ENCODE data around the gene SUN1. TPM values are rescaled to one million over a fixed set of nuclear protein-coding genes. Genes with fewer than 3 reads are reported as not detected.

Gene SUN1
- total and polyA plus RNA-seq, 2 of the 8 experiments (the other 6 are each of a cell fraction or from before 2014, with no cell fraction given): 108 to 158 TPM

- Histone ChIP-seq H4K20me1 (replicated peaks in 1 of 2; ENCODE audit: control insufficient read depth in 1 of 2, insufficient read depth in 2 of 2, low read length in 2 of 2) (peaks cover 0 to 2% of the 10 kb centered on the region in 2 experiments), H3K4me3 (ENCODE audit: extremely low read depth in 1 of 4, insufficient read depth in 2 of 4, low read depth in 3 of 4, low read length in 4 of 4) (no peak overlapping the region), H3K9me3 (ENCODE audit: insufficient read depth in 2 of 2, low read depth in 1 of 2, low read length in 1 of 2) (no peaks in the 10 kb centered on the region), H4K8ac (ENCODE audit: extremely low read depth, insufficient read depth, low read length) (no peak overlapping the region), H3K56ac (replicated peaks; ENCODE audit: insufficient read length, low read depth, low read length) (no peak overlapping the region), H3K79me1 (ENCODE audit: low read depth, low read length) (no peaks in the 10 kb centered on the region), H4K91ac (replicated peaks; ENCODE audit: insufficient read length, low read length) (no peak overlapping the region), H3K27ac (ENCODE audit: low read depth, low read length) (no peak overlapping the region), H3K9ac (replicated peaks in 1 of 4; ENCODE audit: extremely low read depth in 1 of 4, low read depth in 3 of 4, low read length in 3 of 4) (no peak overlapping the region), H2BK20ac (ENCODE audit: low read length) (no peak overlapping the region), H3K36me3 (ENCODE audit: control insufficient read depth in 2 of 4, insufficient read depth in 4 of 4, low read length in 3 of 4) (peaks cover 5 to 36% (median 11%) of the 10 kb centered on the region in 4 experiments; a peak in 7 of 8 replicates), H3K4ac (replicated peaks; ENCODE audit: insufficient read length, low read depth, low read length) (no peak overlapping the region), H2BK5ac (ENCODE audit: low read depth, low read length) (no peak overlapping the region), H4K5ac (ENCODE audit: insufficient read length, low read depth, low read length) (no peak overlapping the region), H3K18ac (ENCODE audit: extremely low read depth, low read length) (no peak overlapping the region), H3K23me2 (ENCODE audit: low read depth, low read length) (no peaks in the 10 kb centered on the region), H3K79me2 (ENCODE audit: control insufficient read depth in 1 of 2, insufficient read depth in 2 of 2, low read length in 2 of 2) (no peaks in the 10 kb centered on the region), H3K4me2 (ENCODE audit: insufficient read depth in 1 of 2, low read depth in 2 of 2, low read length in 2 of 2) (no peak overlapping the region), H2BK120ac (replicated peaks; ENCODE audit: low read depth, low read length) (no peak overlapping the region), H2BK12ac (ENCODE audit: low read depth, low read length) (no peak overlapping the region), H3K23ac (ENCODE audit: insufficient read length) (no peak overlapping the region), H2AFZ (ENCODE audit: low read length) (no peak overlapping the region), H3K14ac (ENCODE audit: insufficient read length) (no peak overlapping the region), H3K27me3 (replicated peaks in 1 of 4; ENCODE audit: control insufficient read depth in 3 of 4, extremely low read depth in 1 of 4, insufficient read depth in 3 of 4, low read length in 3 of 4) (no peaks in the 10 kb centered on the region), H2AK5ac (ENCODE audit: low read depth, low read length) (no peak overlapping the region), H3K4me1 (replicated peaks in 1 of 4; ENCODE audit: control insufficient read depth in 3 of 4, insufficient read depth in 4 of 4, low read length in 3 of 4) (no peaks in the 10 kb centered on the region), H2BK15ac (ENCODE audit: low read length) (no peak overlapping the region)
- 89% methylated on average over 10 of the region's 10 CpGs; no CpG with 5 or more reads in 1 of the 2 experiments for WGBS, 2 experiments (ENCODE audit: extremely low coverage in 1 of 2, insufficient coverage in 1 of 2, insufficient read length in 1 of 2, insufficient replicate concordance in 2 of 2, low coverage in 1 of 2, low lambda C conversion rate in 2 of 2, missing lambda C conversion rate in 1 of 2)
- CTCF ChIA-PET (ENCODE audit: partially characterized antibody): interaction anchor here (0.9 to 6.6 kb wide), 10 partner anchors 10 to 453 kb away, joined by 3 to 38 read pairs (median 4); no protein-coding TSS in a partner anchor
- DNase-seq (ENCODE audit: low read depth in 1 of 2, low spot score in 2 of 2) (no peak), FAIRE-seq (no peak)
- POLR2A ChIA-PET (ENCODE audit: partially characterized antibody): no interaction called here
- TF ChIP-seq ATF3 (IDR thresholded peaks at IDR 0.05; ENCODE audit: insufficient read depth, low read depth, low read length) (no peak), RNF2 (IDR thresholded peaks at IDR 0.05; ENCODE audit: borderline replicate concordance, low read depth, low read length, missing control alignments, poor library complexity, severe bottlenecking) (no peak), POU5F1 (IDR thresholded peaks at IDR 0.05; ENCODE audit: low read depth, low read length) (no peak)
Measured at GRCh38 chr7:785416-785815, 46.9 kb upstream of the SUN1 start.
